CD4-positive, alpha-beta T cell treated with Interleukin-6 for 4 hours (primary cell): Measurements from ENCODE around the gene UFSP1.
A peak's percentile ranks its signal among the peaks of the same experiment; 100 is the strongest.
"Not testable (repeated sequence)": the region's sequence is repeated elsewhere in the genome, so short reads cannot be mapped to it uniquely, and the experiment has no call there.

Experiments
- DNase-seq: peaks from one replicate; pipeline ENCODE4 v3.0.0-alpha.2; 2020; ENCODE audit warnings: mixed read lengths

UFSP1 gene

DNA sequence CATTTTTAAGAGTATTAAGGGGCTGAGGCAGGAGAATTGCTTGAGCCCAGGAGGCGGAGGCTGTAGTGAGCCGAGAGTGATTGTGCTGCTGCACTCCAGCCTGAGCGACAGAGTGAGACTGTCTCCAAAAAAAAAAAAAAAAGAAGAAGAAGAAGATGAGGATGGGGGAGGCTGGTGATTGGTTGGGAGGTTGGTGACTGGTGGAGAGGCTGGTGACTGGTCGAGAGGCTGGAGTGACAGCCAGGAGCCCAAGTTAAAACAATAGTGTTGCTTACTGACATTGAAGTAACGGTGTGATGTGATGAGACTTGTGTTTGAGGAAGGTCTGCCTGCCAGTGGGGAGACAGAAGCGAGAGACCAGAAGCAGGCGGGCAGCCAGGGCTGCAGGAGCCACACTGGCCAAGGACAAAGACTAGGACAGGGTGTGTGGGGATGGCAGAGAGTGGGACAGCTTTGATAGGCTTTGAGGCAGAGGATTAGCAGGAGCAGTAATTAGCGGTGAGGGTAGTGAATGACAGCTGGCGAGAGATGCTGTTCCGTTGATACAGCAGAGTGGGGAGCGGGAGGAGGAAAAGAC, 9.7 kb downstream of the UFSP1 start:
- DNase-seq = no peak

DNA sequence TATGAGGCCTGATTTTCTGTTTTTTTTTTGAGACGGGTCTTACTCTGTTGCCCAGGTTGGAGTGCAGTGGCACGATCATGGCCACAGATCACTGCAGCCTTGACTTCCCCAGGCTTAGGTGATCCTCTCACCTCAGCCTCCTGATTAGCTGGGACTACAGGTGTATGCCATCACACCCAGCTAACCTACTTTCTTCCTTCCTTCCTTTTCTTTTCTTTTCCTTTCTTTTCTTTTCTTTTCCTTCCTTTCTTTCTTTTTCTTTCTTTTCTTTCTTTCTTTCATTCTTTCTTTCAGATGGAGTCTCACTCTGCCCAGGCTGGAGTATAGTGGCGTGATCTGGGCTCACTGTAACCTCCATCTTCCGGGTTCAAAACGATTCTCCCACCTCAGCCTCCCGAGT, 10.8 kb downstream of the UFSP1 start:
- DNase-seq = no peak

DNA sequence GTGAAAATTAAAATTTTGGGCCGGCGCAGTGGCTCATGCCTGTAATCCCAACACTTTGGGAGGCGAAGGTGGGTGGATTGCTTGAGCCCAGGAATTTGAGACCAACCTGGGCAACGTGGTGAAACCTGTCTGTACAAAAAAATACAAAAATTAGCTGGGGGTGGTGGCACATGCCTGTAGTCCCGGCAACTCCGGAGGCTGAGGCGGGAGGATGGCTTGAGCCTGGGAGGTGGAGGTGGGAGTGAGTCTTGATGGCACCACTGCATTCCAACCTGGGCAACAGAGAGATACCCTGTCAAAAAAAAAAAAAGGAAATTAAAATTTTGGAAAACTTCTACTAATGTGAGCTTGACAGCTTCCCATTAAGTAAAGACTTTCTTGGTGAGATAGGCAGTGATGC, 11.5 kb downstream of the UFSP1 start:
- no peak for DNase-seq

DNA sequence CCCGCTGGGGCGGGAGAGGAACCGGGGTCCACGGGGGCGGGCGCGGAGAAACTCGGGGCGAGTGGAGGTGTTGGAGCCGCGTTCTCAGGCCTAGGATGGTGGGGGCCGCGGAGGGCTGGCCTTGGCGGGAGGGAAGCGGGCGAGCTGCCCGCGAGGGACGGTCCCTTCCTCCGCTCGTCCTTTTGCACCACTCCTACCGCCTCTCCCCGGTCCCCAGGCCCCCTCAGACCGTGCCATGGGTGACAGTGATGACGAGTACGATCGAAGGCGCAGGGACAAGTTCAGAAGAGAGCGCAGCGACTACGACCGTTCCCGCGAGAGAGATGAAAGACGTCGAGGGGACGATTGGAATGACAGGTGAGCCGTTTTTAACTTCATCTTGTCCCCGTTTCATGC, 14.2 kb downstream of the UFSP1 start:
- peak; percentile 29 for DNase-seq

DNA sequence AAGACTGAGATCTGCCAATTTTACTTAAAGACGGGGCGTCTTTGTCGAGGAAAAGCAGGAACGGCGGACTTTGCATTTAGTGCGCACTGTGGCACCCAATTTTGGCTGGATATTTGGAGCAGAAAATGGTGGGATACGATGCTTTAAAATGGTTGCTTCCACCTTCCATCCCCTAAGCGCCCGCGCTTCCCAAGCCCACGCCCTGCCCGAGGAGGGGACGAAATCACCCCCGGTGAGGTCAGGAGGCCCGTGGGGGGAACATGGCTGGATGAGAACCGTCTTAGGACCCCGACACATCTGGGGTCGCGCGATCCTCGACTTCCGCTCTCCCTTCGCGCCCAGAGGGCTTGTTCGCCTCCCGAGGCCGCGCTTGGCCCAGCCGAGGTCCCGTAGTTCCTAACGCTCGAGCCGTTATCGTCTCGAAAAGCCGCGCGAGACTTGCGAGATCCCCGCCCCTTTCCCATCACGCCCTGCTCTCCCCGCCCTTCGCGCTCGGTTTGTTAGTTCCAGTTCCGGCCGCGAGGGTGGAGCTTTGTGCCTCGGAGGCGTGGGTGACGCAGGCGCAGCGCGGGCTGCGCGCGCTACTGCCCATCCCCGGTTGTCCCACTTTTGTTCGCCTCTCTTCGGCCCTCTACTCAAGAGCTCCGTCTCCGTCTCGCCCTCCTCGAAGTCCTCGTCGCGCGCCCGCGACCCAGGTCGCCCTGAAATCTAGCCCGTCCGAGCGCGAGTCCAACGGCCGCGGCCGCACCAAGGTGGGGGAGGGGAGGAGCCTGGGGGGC, 14.7 kb downstream of the UFSP1 start, which contains the start of gene SRRT:
Gene SRRT (plus strand): TSS at position 527 of the 779 bp plus-strand sequence. CDS start 488 bp downstream, outside the sequence.
- peak; percentile 99 for DNase-seq

DNA sequence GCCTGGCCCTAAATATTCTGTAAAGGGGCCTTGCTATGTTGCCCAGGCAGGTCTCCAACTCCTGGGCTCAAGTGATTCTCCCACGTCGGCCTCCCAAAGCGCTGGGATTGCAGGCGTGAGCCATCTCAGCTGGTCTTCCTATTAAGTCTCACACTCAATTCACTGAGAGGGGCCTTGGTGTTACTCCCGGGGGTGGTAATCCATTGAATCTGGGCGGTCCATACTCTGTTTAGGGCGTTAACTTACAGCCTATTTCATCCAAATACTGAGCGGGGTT, 15.3 kb downstream of the UFSP1 start:
- no peak for DNase-seq

DNA sequence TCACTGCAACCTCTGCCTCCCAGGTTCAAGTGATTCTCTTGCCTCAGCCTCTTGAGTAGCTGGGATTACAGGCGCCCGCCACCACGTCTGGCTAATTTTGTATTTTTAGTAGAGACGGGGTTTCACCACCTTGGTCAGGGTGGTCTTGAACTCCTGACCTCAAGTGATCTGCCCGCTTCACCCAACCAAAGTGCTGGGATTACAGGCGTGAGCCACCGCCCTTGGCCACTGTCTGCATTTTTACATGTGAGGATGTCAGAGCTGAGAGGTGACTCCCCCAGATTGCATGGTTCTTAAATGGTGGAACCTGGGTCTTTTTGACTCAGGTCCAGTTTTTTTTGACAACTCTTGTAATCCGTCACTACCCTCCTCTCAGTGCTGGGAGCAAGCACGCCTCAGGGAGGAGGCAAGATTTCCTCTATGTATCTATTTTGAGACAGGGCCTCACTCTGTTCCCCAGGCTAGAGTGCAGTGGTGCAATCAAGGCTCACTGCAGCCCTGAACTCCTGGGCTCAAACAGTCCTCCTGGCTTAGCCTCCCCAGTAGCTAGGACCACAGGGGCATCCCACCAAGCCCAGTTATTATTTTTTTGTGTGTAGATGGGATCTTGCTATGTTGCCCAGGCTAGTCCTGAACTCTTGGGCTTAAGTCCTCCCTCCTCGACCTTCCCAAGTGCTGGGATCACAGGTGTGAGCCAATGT, 15.8 kb downstream of the UFSP1 start:
- DNase-seq = no peak

DNA sequence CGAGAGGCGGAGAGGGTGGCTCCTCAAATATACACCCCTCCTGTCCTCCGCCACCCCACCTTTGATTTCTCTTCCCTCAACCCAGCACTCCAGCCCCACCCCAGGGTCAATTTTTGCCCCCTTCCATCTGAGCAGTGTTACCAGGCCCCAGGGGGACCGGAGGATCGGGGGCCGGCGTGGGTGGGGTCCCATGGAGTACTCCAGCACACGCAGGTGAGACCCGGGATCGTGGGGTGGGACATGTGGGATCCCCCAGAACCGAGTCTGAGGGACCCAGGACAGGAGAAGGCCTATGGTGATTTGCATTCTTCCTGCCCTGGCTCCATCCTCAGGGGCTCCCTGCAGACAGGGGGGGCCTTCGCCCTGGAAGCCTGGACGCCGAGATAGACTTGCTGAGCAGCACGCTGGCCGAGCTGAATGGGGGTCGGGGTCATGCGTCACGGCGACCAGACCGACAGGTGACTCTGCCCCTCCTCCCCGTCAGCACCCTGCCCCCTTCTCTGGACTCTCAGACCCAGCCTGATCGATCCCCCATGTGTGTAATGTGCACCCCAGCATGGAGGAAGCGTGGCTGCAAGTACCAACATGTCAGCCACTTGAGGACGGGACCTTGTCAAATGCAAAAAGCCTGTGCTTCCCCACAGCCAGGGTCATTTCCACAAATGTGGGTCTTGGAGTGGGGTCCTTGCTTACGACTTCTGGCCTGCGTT, 21.6 kb downstream of the UFSP1 start:
- DNase-seq = no peak

DNA sequence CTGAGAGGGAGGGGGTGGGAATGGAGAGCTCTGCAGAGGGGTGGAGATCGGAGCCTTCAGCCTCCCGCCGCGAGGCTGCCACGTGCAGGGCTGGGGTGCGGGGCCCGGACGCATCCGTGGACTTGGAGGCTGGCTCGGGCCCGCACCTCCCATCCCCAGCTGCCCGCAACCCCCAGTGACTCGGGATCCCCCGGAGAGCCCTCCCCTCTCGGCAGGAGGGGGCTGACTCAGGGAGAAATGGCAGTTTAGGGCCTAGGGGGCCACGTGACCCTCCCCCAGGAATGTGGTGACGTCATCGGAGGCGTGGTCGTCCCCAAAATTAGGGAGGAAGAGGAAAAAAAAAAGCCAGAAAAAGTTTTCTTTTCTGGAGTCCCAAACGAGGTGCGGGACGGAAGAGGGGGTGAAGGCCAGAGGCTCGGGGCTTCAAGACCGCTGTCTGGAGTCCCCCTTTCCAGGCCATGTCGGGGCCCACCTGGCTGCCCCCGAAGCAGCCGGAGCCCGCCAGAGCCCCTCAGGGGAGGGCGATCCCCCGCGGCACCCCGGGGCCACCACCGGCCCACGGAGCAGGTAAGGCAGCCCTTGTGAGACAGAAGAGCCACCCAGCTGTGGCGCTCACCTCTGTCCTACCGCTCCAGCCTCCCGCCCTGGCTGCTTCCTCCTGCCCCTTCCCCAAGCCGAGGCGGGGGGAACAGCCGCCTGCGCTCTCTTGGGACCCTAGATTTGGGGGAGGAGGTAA, 22.3 kb downstream of the UFSP1 start, which contains the start of gene TRIP6:
Gene TRIP6 (plus strand): TSS at position 348 of the 736 bp plus-strand sequence. CDS start 111 bp downstream, at position 459.
- DNase-seq = peak; percentile 68

DNA sequence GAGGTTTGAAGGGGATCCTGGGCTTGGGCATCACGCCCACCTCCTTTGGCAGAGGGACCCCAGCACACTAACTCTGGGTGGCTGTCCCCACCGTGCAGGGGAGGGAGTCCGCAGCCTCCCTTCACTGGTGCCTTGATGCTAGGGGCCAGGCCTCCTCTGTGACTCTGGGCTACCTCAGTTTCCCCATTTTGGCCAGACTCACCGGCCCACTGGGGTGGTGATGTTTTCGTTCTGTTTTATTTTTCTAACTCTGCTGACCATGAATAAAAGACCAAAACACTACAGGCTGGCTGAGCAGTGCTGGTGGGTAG, 22.8 kb downstream of the UFSP1 start:
- DNase-seq = no peak

DNA sequence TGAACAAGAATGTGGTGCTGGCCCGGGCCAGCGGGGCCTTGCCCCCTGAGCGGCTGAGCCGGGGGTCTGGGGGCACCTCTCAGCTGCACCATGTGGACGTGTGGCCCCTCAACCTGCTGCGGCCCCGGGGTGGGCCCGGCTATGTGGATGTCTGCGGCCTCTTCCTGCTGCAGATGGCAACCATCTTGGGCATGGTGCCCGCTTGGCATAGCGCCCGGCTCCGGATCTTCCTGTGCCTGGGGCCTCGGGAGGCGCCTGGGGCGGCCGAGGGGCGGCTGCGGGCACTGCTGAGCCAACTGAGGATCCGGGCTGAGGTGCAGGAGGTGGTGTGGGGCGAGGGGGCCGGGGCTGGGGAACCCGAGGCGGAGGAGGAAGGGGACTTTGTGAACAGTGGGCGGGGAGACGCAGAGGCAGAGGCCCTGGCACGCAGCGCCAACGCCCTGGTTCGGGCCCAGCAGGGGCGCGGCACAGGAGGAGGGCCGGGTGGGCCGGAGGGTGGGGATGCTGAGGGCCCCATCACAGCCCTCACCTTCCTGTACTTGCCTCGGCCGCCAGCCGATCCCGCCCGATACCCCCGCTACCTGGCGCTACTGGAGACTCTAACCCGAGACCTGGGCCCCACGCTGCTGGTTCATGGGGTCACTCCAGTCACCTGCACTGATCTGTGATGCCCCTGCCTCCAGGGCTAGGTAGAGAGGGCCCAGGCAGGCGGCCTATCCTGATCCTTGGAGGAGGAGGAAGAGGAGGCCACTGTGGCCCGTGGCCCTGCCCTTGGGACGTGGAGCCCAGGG, 23.4 kb downstream of the UFSP1 start:
- DNase-seq = peak; percentile 63

DNA sequence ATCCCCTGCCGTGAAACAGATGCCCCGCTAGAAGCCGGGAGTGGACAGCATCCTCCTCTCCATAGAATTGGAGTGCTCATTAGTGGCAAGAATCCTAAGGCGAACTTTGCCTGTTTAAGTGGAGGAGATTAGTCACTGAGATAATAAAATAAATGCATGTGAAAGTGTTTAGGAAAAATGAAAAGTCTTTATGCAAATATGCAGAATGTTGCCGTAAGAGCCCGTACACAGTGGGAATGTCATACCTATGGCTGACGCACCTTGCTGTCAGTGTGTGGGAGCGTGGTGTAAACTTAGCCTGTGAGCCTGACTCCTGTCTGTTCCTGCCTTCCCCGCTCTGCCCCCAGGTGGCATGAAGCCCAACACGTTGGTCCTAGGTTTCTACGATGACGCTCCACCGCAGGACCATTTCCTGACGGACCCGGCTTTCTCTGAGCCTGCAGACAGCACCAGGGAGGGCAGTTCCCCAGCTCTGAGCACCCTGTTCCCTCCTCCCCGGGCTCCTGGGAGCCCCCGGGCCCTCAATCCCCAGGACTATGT, 24.1 kb downstream of the UFSP1 start:
- DNase-seq = no peak

DNA sequence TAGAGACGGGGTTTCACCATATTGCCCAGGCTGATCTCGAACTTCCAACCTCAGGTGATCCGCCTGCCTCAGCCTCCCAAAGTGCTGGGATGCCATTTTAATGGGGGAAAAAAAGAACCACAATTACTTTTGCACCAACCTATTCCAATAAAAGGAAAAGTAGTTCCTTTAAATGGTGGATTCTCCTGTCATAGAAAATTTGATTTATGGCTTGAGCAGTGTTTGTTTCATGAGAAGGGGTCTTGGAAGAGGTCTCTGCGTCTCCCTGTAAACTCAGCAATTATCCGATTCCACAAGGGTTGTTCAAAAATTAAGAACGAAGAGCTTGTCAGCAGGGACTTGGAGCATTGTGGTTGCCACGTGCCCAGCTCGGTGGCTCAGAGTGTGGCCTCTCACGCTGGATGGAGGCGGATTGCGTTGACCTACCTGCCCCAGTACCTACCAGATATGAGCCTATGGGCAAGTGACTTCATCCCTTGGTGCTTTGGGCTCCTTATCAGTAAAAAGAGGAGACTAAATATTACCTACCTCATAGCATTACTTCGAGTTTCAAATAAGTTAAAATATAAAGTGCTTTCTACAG, 25.2 kb downstream of the UFSP1 start:
- DNase-seq = no peak

DNA sequence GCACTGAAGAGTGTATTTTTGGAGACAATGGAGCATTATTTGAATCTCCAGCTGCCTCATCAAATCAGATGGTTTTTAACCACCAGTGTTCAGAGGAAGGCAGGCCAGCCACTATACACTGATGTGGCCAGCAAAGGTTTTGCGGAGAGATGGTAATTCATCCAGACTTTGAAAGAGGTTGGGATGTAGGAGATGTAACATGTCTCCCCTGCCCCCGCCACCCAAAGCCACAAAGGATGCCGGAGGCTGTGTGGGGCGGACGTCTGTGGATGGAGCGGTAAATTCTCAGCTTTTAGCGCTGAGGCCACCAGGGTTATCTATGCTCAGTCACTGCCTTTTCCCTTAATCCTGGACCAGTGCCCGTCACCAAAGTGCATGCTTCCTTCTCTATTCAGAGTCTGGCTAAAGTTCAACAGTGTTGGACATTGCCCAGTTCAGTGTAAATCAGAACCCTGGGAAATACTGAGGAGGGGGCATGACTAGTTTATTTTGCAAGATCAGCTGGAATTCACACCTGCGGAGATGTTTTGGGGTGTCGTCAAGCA, 26.0 kb downstream of the UFSP1 start:
- DNase-seq = no peak

DNA sequence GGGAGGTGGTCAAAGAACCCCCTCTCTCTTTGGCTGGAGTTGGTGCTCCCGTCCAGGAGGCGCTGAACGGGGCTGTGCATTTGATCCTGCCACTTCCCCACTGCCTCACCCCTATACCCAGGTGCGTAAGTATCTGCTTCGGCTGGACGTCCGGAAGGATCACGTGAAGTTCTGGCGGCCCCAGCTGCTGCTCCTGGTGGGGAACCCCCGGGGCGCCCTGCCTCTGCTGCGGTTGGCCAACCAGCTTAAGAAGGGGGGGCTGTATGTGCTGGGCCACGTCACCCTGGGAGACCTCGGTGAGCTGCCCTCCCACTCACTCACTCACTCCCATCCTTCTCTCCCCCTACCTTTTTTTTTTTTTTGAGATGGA, 27.9 kb downstream of the UFSP1 start:
- DNase-seq = no peak

DNA sequence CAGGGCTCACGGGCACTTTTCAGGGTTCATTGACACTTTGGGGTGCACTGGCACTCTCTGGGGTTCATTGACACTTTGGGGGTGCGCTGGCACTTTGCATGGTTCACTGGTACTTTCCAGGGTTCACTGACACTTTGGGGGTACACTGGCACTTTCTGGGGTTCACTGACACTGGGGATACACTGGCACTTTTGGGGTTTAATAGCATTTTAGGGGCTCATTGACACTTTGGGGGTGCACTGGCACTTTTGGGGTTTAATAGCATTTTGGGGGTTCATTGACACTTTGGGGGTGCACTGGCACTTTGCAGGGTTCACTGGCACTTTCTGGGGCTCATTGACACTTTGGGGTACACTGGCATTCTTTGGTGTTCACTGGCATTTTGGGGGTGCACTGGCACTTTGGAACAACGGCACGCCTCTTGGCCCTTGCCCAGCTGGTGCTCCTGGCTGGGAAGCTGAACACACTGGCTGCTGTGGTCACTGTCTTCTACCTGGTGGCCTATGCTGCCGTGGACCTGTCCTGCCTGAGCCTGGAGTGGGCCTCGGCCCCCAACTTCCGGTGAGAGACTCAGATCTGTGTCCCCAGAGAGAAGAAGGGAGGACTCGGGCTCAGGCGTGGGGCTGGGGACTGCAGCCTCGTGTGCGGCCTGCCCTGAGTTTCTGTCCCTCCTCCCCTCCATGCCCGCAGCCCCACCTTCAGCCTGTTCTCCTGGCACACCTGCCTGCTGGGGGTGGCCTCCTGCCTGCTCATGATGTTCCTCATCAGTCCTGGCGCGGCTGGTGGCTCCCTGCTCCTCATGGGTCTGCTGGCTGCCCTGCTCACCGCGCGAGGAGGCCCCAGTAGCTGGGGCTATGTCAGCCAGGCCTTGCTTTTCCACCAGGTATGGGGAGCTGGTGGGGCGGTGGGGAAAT, 28.6 kb downstream of the UFSP1 start:
- DNase-seq = no peak

DNA sequence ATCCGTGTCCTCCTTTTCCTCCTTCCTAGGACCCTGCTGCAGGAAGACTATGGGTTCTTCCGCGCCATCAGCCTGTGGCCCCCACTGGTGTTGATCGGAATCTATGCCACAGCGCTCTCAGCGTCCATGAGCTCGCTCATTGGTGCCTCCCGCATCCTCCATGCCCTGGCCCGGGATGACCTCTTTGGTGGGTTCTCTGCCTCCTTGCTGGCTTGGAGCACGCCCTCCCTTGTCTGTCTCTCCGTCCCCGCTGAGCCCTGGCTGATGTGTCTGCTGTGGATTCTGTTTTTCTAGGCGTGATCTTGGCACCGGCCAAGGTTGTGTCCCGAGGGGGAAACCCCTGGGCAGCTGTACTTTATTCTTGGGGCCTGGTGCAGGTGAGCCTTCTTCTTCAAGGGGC, 29.7 kb downstream of the UFSP1 start:
- DNase-seq = no peak

DNA sequence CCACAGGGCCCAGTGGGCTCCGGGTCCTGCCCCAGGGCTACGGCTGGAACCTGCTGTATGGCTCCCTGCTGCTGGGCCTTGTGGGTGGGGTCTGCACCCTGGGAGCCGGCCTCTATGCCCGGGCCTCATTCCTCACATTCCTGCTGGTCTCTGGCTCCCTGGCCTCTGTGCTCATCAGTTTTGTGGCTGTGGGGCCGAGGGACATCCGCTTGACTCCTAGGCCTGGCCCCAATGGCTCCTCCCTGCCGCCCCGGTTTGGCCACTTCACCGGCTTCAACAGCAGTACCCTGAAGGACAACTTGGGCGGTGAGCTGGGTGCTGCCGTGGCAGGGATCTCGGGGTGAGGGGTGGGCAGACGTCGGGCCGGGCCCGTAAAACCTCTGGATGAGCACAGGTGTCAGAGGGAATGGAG, 32.6 kb downstream of the UFSP1 start:
- DNase-seq = no peak

DNA sequence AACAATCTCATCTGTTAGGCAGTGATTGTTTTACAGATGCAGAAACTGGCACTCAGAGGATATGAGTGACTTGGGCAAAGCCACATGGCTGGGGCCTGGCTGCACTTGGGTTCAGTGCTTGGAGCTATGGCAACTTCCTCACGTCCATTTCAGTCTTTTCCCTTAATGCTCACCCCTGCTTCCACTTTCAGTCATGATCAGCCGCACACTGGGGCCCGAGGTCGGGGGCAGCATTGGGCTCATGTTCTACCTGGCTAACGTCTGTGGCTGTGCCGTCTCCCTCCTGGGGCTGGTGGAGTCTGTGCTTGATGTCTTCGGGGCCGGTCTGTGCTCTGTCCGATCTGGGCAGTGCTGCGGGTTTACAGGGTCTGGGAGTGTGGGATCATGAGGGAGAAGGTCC, 34.0 kb downstream of the UFSP1 start:
- DNase-seq = no peak

DNA sequence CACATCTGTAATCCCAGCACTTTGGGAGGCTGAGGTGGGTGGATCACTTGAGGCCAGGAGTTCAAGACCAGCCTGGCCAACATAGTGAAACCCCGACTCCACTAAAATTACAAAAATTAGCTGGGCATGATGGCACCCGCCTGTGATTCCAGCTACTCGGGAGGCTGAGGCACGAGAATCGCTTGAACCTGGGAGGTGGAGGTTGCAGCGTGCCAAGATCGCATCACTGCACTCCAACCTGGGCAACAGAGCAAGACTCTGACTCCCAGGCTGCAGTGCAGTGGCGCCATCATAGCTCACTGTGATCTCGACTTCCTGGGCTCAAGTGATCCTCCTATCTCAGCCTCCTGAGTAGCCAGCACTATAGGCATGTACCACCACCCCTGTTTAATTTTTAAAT, 34.6 kb downstream of the UFSP1 start:
- DNase-seq = not testable (repeated sequence)
